Esophagus squamous epithelium (tissue), 5 donors: ENCODE data around the gene NADK2. TPM values are rescaled to one million over a fixed set of nuclear protein-coding genes. Genes with fewer than 3 reads are reported as not detected.

ENCODE experiments used
- DNase-seq: peaks from one replicate; lab custom pipeline; 2025; lab: John Stamatoyannopoulos, UW
- H3K27ac ChIP-seq, 4 donors: fragments of 200-600 bp; sonication (generic); one replicate each; pipeline ENCODE4 v1.5.1; 2016 to 2019; ENCODE audit warnings: mild to moderate bottlenecking in 1 of 4
- H3K27me3 ChIP-seq, 4 donors: fragments of 200-600 bp; sonication (generic); 1 replicate in 3 of 4; 2 replicates in 1 of 4; pipeline versions ENCODE4 v1.5.1 to v1.6.0; 2017 to 2021; ENCODE audit warnings: antibody characterized with exemption in 1 of 4
- H3K36me3 ChIP-seq, 3 donors: fragments of 200-600 bp; sonication (generic); one replicate each; pipeline ENCODE4 v1.5.1; 2016 to 2019
- H3K4me1 ChIP-seq, 3 donors: fragments of 200-600 bp; sonication (generic); one replicate each; pipeline ENCODE4 v1.5.1; 2017 to 2019
- H3K4me3 ChIP-seq, 4 donors: fragments of 200-600 bp; sonication (generic); 1 replicate in 3 of 4; 2 replicates in 1 of 4; pipeline ENCODE4 v1.5.1; 2016 to 2019; ENCODE audit warnings: mild to moderate bottlenecking in 2 of 4, moderate library complexity in 1 of 4
- H3K9me3 ChIP-seq, 3 donors: fragments of 200-600 bp; sonication (generic); one replicate each; pipeline ENCODE4 v1.5.1; 2016 to 2019
- CTCF ChIP-seq, 6 experiments: fragments of 450-650 bp in 4 of 6; fragments of 200-600 bp in 2 of 6; sonication (generic) in 2 of 6; IDR thresholded peaks; one replicate each; pipeline ENCODE4 v1.5.1; 2016 to 2019; ENCODE audit warnings: antibody characterized with exemption in 6 of 6, mild to moderate bottlenecking in 4 of 6, moderate library complexity in 4 of 6
- POLR2A ChIP-seq, 4 donors: fragments of 450-650 bp; IDR thresholded peaks; one replicate each; pipeline ENCODE4 v1.6.1; 2017; ENCODE audit warnings: antibody characterized with exemption in 4 of 4, mild to moderate bottlenecking in 4 of 4, moderate library complexity in 3 of 4
- WGBS, 2 donors: methylation state at CpG; one replicate each; pipeline ENCODE4 v1.1.5; 2018; 5-methylcytosine and 5-hydroxymethylcytosine counted together
- intact Hi-C: fragments of 100-400 bp; cut with DNase I; formaldehyde crosslinking; loops from one replicate; pipeline ENCODE4 v1.15.0; 2022
- total RNA-seq, 4 donors: library from RNA; depleted of rRNA; stranded (reverse); fragments of >200 nt; gene quantifications; one replicate each; pipeline ENCODE4 v1.1.0, GENCODE V29; 2016
- donor health status: DM: yes; HTN: yes; CAD: no.

The NADK2 gene
- total RNA-seq, 4 donors from 2014 or later, result 9.0 to 19.6 (median 15.4) TPM

GRCh38 chr5:36277521-36278176 is 35.9 kb upstream of the NADK2 start:
- H3K4me1 ChIP-seq, result no peaks in the 10 kb centered on the region
- no peak for DNase-seq
- H3K27ac ChIP-seq, result no peak overlapping the region
- H3K36me3 ChIP-seq, result no peaks in the 10 kb centered on the region
- no peaks in the 10 kb centered on the region for H3K27me3 ChIP-seq
- TF ChIP-seq CTCF (IDR thresholded peaks at IDR 0.05) (no peak), POLR2A (IDR thresholded peaks at IDR 0.05) (no peak)
- no peak overlapping the region for H3K4me3 ChIP-seq
- intact Hi-C loops, result loop anchor here (10.0 kb wide), 1 partner anchor 117 kb away; no protein-coding TSS in a partner anchor
- WGBS, 2 donors, result 71 to 73% methylated on average over 5 of the region's 5 CpGs
- H3K9me3 ChIP-seq, result no peaks in the 10 kb centered on the region

- Histone ChIP-seq H3K9me3 (no peaks in the 10 kb centered on the region), H3K4me1 (no peaks in the 10 kb centered on the region), H3K27me3 (no peaks in the 10 kb centered on the region), H3K36me3 (no peaks in the 10 kb centered on the region), H3K4me3 (no peak overlapping the region), H3K27ac (no peak overlapping the region)
- intact Hi-C loops, result loop anchor here (10.0 kb wide), 1 partner anchor 118 kb away; no protein-coding TSS in a partner anchor
- DNase-seq, result no peak
- TF ChIP-seq POLR2A (IDR thresholded peaks at IDR 0.05), result no peak
- TF ChIP-seq CTCF (IDR thresholded peaks at IDR 0.05), result no peak
These were observed 35.1 kb upstream of the NADK2 start for GRCh38 chr5:36276864-36277263.

GRCh38 chr5:36273809-36274526 is 32.2 kb upstream of the NADK2 start:
- Histone ChIP-seq H3K9me3 (no peaks in the 10 kb centered on the region), H3K27me3 (no peaks in the 10 kb centered on the region), H3K27ac (no peak overlapping the region), H3K4me1 (no peaks in the 10 kb centered on the region), H3K4me3 (no peak overlapping the region), H3K36me3 (no peaks in the 10 kb centered on the region)
- intact Hi-C loops, result loop anchor here (10.0 kb wide), 1 partner anchor 121 kb away; no protein-coding TSS in a partner anchor
- 62 to 63% methylated on average over 6 of the region's 6 CpGs for WGBS, 2 donors
- TF ChIP-seq POLR2A (IDR thresholded peaks at IDR 0.05), result no peak
- TF ChIP-seq CTCF (IDR thresholded peaks at IDR 0.05), result no peak
- DNase-seq, result no peak

- H3K4me3 ChIP-seq, result no peak overlapping the region
- WGBS, 2 donors, result 82 to 85% methylated on average over 2 of the region's 2 CpGs
- no peaks in the 10 kb centered on the region for H3K27me3 ChIP-seq
- no peak for TF ChIP-seq POLR2A (IDR thresholded peaks at IDR 0.05)
- TF ChIP-seq CTCF (IDR thresholded peaks at IDR 0.05), result no peak
- no peak overlapping the region for H3K27ac ChIP-seq
- DNase-seq, result no peak
- no peaks in the 10 kb centered on the region for H3K4me1 ChIP-seq
- intact Hi-C loops, result loop anchor here (10.0 kb wide), 1 partner anchor 123 kb away; no protein-coding TSS in a partner anchor
- H3K36me3 ChIP-seq, result no peaks in the 10 kb centered on the region
- no peaks in the 10 kb centered on the region for H3K9me3 ChIP-seq
These were observed 30.5 kb upstream of the NADK2 start for GRCh38 chr5:36272136-36272690.
